HG03045 (cell line): ENCODE results near the gene CDC42EP5.
"Not testable (repeated sequence)": the region's sequence is repeated elsewhere in the genome, so short reads cannot be mapped to it uniquely, and the experiment has no call there.

Experiments used
- ATAC-seq: cut with Tn5 transposase; IDR thresholded peaks from one replicate; pipeline ENCODE4 v1.9.1; 2021; ENCODE audit warnings: mild to moderate bottlenecking, moderate library complexity; ENCODE audit not compliant: unreplicated experiment

Gene CDC42EP5, protein sequence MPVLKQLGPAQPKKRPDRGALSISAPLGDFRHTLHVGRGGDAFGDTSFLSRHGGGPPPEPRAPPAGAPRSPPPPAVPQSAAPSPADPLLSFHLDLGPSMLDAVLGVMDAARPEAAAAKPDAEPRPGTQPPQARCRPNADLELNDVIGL

DNA sequence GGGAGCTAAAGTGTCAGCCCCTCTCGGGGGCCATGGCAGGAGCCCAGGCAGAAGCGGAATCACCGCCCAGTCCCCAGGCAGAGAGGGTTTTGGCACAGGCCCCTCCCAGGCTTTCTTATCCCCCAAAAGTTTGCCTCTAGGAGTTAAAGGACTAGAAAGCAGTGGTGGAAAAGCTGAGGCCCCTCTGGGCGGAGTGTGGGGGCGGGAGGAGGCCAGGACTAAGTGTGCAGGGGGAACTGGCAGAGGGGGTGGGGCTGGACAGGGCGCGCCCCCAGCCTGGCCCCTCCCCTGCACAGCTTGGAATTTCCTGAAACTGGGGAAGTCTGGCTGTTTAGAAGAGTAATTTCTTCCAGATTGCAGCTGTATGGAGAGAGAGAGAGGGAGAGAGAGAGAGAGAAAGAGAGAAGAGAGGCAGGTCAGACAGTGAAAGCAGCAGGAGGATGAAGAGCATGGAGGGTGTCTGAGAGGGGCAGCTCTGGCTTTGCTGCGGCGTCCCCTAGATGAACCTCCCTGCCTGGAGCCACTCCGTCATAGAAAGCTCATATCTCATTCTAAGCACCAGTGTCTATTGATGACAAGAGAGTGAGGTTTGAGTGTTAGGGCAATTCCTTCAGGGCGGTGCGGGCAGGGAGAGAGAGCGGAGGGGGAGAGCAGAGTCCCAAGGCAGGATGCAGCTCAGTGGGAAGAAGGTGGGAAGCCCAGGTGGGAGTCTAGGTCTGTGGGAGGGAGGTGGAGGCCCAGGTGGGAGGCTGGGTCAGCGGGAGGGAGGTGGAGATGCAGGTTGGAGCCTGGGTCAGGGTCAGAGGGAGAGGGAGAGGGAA lies at the start of gene CDC42EP5:
CDC42EP5 (minus strand) TSS at position 226 of the 821 bp plus-strand sequence. CDS start 7,749 bp downstream, outside the sequence.
- no peak for ATAC-seq

DNA sequence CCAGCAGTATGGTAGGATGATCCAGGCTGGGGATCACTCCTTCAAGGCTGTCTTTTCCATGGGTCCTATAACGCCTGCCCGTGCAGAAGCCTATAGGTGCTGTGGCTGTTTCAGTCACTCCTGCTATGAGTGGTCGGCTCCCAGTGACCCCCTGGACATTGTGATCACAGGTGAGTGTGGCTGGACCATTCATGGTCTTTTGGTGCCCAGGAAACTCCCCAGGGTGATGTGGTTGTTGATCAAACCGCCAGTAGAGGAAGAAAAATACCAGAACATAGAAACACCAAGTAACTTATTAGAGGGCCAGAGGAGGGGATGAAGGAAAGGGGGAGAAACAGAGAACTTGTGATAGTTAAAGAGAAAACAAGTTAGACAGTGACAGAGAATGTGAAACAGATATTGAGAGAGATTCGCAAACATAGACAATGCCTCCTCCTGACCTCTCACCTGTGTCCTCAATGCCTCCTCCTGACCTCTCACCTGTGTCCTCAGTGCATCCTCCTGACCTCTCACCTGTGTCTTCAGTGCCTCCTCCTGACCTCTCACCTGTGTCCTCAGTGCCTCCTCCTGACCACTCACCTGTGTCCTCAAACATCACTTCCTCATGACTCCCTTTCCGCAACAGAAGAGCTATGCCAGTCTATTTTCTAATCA lies 48.9 kb upstream of the CDC42EP5 start:
- ATAC-seq = no peak

DNA sequence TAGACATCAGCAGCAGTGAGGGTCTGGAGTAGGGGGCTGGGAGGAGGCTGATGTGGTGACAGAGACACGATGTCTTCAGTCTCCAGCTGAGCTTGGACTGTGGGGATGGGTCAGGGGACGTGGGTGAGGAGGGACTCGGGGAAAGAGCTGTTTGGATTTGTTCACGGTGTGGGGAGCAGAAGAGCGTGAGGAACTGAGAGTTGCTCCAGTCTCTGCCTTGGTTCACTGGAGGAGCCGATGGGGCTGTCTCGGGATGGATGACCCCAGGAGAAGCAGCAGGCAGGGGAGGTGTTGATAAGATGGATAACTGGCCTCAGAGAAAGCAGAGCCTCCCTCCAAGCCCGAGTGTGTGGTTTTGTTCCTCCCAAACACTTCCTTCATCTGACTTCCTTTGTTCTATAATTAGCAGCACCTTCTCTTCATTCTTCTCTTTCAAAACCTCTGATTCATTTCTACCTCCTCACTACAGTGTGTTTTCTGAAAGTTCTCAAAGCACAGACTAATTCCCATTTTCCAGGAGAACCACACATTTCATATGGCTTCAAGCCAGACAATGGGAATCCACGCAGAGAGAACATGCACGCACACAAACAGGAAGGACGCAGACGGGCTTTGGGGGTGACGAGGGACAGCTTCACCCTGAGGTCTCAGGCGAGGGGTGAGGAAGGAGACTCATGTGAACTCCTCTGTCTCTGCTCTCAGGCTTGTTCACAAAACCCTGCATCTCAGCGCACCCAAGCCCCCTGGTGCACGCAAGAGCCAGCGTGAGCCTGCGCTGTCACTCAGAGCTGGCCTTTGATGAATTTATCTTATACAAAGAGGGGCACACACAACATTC lies 48.1 kb upstream of the CDC42EP5 start:
- no peak for ATAC-seq

DNA sequence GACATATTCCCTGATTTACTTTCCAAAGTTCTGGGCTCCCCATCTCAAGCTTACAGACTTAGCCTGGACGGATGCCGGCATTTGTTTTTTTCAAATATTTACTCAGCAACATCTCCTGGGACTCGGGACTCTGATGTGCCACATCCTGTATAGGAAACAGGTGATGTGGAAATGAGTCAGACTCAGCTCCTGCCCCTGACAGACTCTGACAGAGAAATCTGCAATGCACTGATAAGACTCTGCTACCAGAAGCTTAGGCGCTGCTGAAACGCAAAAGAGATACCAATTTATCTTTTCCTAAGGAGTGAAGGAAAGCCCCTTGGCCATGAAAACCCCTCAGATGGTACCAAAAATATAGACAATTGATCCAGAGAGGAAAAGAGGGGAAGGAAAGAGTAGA lies 45.7 kb upstream of the CDC42EP5 start:
- no peak for ATAC-seq

DNA sequence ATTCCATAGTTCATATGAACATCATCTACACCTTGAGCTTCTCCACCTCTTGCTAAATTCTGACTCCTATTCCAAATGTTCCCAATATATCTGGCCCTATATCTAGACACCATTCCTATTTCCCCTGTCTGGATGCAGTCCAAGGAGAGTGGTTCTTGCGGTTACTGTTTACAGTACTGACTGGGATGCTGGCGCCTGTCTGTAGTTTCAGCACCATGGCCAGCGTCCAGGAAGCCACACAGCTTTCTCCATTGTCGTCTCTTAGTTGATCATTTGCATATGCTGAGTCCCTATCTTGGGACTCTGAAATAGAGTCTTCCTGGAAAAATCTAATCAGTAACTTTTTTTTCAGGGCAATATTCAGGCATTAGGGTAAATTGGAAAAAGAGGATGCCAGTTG lies 44.4 kb upstream of the CDC42EP5 start:
- ATAC-seq = no peak

DNA sequence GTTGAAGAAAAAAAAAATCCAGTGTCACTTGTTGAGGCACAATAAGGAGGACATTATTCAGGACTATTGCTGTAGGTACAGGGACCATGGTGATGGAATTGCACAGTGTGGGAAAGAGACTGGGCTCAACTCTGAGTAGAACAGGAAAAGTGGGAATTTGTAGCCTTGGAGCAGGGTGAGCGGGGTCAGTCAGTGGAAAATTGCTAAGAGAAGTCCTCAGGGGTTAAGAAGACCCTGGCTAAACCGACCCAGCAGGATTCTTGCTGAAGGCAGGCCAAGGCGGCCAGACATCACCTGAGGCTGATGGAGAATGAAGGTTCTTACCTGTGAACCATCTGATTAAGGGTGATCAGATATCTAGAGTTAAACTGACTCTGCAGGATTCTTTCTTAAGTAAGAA lies 42.1 kb upstream of the CDC42EP5 start:
- ATAC-seq = no peak

DNA sequence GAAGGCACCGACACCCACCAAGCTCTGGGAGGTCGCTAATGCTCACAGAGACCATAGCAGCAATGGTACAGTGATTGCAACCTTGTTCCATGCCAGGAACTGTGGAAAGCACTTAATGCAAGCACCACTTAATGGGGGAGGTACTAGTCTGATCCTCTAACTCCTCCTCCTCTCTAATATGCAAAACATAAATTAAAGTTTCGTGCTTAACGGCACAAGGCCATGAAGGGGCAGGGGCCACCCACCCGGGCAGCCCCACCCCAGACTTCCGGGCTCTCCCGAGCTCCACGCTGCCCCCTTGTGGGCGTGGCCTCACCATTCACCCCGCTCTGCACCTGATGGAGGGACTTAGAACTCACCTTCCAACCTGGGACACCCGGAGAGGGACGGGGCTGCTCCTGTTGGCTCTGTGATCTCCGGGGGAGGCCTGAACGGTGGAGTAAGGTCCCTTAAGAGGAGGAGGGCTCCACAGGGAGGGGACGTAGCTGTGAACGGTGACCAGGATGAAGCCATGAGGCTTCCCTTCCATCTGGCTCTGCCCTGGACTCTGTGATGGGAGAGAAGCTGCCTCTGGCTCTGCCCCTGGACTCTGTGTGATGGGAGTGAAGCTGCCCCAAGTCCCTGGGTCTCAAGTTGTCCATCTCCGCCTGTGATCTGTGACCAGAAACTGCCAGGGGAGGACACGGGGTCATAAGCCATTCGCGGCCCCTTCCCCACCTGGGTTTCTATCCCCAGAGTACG lies 36.3 kb upstream of the CDC42EP5 start:
- not testable (repeated sequence) for ATAC-seq

DNA sequence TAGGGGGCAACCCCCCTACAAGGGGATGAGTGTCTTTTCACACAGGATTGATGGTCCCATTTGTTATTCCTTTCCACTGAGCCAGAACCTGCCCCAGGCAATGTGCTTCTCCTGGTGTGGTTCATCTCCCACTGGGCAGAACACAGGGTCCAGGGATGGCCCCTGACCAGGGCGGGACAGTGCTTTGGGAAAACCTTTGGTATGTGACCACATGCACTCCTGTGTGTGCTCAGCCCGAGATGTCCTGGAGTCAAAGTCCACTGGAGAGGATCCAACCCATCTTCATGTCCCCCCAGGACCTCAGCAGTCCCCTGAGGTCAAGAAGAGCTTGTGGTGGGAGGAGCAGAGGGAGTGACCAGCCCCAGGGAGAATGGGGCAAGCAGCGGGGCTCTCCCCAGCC lies 35.4 kb upstream of the CDC42EP5 start:
- not testable (repeated sequence) for ATAC-seq

DNA sequence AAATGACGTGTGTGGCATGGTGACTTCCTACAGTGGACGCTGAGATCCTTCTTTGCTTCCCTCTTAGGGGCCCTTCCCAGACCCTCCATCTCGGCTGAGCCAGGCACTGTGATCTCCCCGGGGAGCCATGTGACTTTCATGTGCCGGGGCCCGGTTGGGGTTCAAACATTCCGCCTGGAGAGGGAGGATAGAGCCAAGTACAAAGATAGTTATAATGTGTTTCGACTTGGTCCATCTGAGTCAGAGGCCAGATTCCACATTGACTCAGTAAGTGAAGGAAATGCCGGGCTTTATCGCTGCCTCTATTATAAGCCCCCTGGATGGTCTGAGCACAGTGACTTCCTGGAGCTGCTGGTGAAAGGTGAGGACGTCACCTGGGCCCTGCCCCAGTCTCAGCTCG lies 34.7 kb upstream of the CDC42EP5 start:
- ATAC-seq = no peak

DNA sequence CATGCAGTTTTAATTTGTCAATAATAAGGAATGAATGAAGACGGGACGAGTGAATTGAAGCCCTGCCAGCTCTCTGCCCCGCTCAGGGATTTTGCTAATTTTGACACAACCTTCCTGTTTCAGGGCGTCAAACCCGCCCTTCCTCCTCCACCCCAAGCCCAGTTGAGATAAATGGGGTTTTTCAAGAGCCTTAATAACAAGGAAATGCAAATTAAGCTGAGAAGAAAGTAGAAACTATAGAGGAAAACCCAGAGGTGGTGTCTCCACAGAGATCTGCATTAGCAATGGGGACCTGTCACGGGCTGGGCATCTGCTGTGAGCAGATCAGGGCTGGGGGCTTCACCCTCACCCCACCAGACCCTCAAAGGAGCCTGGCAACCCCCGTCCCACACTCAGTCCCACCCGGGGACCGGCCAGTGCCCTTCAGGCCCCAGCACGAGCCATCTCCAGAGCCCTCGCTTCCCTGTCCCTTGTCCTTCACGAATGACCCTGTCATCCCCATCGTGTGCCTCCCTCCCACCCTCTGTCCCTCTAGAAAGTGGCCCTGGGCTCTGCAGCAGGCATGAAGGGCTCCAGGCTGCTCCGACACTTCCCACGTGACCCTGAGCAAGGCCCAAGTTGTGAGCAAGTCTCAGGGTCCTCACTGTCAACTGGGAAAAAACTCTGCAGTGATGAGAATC lies 34.1 kb upstream of the CDC42EP5 start:
- not testable (repeated sequence) for ATAC-seq

DNA sequence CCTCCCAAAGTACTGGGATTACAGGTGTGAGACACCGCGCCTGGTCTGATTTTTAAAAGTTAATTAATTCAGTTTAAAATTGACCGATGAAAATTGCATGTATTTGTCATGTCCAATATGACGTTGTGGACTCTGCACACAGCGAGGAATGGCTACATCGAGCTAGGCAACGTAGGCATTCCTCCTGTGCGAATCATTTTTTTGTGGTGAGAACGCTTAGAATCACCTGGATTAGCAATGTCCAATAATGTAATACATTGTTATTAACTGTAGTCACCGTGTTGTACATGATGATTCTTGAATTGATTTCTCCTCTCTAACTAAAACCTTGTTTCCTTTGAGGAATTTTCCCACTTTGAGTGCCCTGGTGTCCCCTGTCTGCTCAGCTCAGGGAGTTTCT lies 33.0 kb upstream of the CDC42EP5 start:
- ATAC-seq = no peak

DNA sequence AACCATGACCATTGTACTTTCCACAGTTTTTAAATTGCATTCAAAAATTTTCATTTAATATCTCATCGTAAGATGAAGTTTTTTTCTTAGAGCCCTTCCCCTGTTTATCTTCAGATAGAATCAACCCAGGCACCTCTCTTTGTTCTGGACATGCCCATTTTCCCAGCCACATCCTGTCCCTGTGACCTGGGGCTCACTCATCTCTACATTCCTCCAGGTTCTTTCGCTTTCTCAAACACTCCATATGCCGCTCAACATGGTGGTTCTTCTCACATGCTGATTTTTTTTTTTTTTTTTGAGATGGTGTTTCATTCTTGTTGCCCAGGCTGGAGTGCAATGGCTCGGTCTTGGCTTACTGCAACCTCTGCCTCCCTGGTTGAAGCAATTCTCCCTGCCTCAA lies 32.4 kb upstream of the CDC42EP5 start:
- not testable (repeated sequence) for ATAC-seq

DNA sequence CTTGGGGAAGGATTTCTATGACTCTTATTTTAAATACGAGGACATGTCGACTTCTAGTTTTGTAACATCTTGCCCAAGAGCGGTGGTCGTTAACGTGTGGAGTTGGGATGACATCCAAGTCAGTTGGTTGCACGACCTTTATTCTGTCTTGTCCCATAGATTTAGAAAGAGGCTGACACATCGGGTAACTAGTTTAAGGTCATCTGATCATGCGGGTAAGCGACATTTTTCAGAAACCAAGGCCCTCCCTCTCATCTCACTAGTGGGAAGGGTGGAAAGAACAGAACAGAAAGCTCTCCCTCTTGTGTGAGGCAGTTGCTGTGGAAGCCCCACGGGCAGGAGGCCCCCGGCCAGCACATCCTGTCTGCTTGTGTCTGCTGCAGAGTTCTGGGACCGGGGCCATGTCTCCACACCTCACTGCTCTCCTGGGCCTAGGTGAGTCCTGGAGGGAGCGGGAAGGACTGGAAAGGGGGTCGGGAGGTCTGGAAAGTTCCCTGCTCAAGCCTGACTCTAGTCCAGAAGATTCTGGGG lies 29.5 kb upstream of the CDC42EP5 start, which contains the start of gene LAIR2:
LAIR2 (plus strand) TSS at position 314 of the 531 bp plus-strand sequence; CDS start at position 402, 88 bp downstream.
- ATAC-seq = no peak

DNA sequence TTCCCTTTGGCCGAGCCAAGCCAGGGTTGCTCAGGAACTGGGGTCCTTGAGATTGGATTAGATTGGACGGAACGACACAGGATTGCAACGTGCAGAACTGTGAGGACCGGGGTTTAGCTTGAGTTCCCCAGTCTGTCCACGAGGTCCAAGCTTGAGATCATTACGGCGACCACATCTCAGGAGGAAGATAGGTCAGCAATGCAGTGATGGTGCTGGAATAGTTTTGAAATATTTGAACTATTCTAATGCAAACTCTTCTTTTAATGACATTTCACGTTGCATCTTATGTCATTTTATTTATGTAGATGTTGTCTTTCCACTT lies 25.3 kb upstream of the CDC42EP5 start:
- not testable (repeated sequence) for ATAC-seq

DNA sequence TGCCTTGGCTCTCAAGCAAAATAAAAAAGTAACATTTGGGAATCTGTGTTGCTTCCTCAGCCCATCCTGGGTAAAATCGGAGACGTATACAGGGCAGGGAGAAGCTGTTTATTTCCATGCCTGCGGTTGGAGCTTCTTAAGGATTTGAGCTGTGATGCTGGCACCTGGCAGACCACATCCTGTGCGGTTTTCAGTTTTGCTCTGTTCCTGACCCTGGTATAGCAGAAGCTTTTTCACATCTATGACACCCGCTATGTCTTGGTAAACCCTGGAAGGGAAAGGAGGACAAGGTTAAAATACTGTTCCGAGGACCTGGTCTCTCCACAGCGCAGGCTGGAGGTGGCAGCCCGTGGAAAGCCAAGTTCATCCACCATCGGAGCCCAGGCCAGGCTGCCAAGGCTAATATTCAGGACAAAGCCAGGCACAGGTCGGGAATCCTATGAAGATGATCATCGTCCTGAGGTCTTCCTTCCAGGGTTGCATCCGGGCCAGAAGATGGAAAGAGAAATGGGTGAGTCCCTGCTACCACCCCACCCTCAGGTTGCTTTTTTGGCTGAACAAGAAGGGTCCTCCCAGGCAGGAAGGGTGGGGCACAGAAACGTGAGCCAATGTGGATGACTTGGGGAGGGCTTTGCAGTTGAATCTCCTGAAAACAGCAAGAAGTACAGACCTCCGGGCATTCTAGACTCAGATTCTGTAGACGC lies 24.8 kb upstream of the CDC42EP5 start:
- not testable (repeated sequence) for ATAC-seq

DNA sequence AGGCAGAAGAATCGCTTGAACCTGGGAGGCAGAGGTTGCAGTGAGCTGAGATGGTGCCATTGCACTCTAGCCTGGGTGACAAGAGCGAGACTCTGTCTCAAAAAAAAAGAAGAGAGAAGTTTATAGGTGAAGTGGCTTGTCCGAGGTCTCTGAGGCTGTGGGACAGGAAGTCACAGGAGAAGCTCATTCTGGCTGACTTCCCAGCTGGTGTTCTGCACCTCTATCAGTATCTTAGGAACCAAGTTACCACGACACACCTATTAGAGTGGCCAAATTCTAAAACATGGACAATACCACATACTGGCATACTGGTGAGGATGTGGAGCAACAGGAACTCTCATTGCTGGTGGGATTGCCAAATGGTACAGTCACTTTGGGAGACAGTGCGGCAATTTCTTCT lies 22.2 kb upstream of the CDC42EP5 start:
- not testable (repeated sequence) for ATAC-seq

DNA sequence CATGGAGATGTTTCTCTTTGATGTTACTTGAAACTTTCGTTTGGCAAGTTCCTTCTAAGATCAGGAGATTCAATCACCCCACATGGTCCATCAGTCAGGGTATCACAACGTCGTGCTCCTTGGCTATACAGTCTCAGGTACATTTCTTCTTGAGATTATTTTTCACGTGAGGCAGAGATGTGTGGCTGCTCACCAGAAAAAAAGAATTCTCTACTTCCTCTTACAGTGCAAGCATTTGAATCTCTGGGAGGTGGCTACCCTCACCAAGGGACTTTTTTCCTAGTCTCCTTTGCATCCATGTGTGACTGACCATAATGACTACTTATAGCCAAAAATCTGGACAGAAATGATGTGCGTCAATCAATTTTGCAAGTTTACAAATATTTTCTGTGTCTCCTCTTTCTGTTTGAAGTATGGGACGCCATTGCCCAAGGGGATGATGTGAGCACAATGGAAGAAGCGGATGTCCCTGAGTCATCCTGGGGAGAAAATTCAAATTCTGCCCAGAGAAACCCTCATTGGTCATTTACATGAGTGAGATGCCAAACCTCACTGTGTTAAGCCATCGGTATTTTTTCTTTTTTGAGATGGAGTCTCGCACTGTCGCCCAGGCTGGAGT lies 21.0 kb upstream of the CDC42EP5 start:
- ATAC-seq = no peak

DNA sequence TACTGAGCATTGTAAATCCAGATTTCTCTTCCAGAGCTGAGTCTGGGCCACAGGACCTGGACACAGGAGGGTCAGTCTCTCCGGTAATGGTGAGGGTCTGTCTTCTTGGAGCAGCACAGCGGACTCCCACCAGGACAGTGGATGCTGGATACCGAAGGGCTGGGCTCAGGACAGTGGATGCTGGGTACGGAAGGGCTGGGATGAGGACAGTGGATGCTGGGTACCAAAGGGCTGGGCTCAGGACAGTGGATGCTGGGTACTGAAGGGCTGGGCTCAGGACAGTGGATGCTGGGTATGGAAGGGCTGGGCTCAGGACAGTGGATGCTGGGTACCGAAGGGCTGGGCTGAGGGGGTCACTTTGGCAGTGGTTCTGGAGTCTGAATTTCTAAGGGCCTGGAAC lies 20.0 kb upstream of the CDC42EP5 start:
- ATAC-seq = not testable (repeated sequence)

DNA sequence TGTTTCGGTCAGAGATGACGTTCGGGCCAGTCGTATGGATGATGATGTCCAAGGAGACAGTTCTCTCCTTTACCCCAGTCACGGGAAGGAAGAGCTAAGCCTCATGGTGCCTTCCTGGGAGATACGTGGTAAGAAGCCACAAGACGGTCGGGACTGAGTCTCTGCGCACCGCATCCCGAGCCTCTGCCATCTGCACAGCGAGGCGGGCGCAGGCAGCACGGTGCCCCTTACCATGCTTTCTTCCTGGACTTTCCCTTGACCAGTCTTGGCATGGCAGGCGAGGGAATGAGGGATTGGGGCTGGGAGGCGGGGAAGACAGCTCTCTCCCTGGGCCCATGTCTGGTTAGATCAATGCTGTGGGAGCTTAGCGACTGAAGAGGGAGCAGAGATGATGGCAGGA lies 19.5 kb upstream of the CDC42EP5 start:
- ATAC-seq = no peak
